Activated CD8-positive, alpha-beta memory T cell treated with anti-CD3 and anti-CD28 coated beads for 1 hour (primary cell): ENCODE data around the gene TBC1D14.
"Not testable (repeated sequence)": the region's sequence is repeated elsewhere in the genome, so short reads cannot be mapped to it uniquely, and the experiment has no call there.

ENCODE experiments used
- DNase-seq, 2 donors: peaks; one replicate each; pipeline ENCODE4 v3.0.0-alpha.2; 2020; ENCODE audit warnings: low read depth in 1 of 2; ENCODE audit errors: extremely low read depth in 1 of 2

Gene TBC1D14

DNA sequence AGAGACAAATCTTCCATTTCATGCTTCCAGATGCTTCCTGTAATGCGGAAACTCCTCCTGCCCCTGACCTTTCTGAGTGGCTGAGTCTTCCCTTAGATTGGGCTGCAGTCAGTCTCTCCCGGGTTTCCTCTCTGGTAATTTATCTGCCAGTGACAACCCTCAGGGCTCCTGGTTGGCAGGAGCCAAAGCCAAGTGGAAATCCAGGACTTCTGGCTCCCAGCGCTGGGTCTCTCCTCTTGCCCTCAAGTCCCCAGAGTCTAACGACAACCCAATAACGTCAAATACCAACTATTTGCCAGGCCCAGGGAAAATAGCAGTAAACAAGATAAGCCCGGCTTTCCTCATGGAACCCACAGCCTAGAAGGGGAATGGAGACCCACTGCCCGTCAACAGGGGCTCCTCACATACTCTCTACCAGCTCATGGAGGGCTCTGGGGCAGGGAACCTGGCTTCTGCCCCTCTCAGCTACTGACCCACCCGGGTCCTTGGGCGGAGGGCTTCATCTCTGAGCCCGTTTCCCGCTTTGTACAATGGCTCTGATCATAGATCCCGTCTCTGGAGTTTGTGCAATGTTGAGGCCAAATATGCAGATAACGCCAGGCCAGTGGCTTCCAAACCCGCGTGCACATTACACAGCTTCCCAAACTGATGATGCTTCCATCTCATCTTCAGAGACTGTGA lies 1.1 kb upstream of the TBC1D14 start:
- no peak for DNase-seq

DNA sequence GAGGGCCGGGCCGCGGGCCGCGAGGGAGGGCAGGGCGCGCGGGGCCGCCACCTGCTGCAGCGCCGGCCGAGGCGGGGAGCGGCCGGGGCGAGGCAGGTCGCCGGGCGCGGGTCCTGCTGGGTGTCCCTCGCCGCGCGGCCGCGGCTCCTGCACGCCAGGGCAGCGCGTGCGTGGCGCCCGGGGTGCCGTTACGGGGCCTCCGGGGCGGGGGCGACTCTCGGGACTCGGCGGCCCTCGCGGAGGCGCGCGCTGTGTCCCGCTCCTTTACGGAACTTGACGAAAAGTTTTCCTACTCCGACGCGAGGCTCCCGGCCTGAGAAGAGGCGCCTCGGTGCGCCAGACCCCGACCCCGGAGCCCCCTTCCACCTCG lies 329 bp downstream of the TBC1D14 start:
- no peak for DNase-seq

DNA sequence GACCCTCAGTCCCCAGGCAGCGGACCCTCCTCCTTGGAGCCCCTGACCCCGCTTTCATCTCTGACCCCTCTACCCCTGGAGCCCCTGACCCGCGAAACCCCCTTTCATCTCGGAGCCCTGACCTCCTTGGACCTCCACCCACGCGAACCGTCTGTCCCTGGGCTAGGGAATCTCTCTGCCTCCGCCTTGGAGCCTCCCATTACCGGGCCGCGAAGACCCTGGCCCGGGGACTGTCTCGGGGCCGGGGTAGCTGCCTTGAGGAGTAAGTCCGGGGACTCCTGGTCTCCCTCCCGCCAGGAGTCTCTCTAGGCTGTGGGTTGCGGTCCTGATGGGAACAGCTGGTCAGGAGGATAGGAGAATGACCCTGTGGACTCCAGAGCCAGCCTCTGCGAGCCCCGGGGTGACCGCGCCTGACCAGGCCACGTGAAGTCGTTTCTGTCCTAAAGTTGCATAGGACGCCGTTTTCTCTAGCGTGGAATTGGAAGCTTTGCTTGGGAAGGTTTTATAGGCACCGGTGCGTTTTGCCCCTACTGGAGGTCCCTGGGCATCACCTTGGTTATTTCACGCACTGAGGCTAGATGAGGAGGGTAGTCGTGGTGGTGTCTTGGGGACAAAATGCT lies 824 bp downstream of the TBC1D14 start:
- DNase-seq: no peak

DNA sequence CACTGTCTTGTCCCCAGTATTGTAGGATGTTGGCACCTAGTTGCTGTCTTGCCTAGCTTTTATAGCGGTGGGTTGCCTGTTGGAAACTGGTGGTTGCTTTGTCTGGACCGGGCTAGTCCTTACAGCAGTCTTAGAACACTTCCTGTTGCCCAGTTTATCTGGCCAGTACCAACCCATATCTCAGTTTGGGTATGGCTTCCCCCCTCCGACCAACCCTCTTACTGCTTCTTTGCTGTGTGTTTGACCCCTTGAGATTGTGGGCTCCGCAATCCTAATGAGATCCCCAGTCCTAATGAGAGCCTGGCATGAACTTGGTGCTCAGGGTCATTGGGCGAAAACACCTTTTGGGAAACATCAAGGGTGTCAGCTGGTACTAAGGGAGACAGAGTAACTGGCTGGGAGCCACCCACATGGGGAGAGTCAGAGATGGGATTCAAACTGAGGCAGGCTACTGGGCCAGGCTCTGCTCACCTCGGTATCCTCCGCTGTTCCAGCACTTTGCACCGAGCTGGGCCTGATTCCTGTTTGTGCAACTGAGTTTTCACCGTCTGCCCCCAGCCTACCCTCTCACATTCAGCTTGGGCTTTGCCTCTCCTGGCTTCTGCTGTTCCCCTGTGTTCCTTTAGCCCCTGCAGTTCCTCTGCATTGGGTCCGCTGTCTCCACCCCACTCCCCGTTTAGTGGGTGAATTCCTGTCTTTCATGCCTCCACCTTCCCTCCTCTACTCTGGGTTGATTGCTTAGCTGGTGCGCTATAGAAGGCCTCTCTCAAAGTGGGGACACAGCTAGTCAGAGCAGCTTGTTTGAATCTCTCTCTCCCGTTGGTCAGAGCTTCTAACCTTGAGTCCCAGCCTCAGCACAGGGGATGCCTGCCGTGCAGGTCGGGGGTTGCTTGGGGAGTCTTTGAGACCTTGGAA lies 1.6 kb downstream of the TBC1D14 start:
- DNase-seq: no peak

DNA sequence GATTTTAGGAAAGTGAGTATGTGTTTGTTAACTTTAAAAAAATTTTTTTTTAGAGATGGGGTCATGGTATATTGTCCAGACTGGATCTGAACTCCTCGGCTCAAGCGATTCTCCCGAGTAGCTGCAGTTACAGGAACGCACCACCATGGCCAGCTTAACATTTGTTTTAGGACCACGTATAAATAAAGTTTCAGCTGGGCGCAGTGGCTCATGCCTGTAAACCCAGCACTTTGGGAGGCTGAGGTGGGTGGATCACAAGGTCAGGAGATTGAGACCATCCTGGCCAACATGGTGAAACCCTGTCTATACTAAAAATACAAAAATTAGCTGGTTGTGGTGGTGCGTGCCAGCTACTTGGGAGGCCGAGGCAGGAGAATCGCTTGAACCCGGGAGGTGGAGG lies 2.3 kb downstream of the TBC1D14 start:
- not testable (repeated sequence) for DNase-seq

DNA sequence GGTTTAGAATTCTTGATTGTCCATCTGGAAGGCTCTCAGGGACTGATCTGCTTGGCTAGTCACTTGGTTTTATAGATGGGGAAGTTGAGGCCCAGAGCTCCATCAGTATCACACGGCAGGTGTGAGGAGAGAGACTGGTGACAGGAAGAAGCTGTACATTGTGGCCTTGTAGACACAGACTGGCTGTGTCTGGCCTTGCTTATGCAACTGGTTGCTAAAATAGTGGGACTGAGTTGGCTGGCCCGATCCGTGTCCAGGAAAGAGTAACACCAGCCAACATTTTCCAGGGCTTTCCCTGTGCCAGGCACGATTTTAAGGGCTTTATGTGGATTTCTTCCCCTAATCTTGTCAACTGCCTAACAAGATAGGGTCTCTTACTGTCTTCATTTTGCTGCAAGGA lies 2.8 kb downstream of the TBC1D14 start:
- no peak for DNase-seq

DNA sequence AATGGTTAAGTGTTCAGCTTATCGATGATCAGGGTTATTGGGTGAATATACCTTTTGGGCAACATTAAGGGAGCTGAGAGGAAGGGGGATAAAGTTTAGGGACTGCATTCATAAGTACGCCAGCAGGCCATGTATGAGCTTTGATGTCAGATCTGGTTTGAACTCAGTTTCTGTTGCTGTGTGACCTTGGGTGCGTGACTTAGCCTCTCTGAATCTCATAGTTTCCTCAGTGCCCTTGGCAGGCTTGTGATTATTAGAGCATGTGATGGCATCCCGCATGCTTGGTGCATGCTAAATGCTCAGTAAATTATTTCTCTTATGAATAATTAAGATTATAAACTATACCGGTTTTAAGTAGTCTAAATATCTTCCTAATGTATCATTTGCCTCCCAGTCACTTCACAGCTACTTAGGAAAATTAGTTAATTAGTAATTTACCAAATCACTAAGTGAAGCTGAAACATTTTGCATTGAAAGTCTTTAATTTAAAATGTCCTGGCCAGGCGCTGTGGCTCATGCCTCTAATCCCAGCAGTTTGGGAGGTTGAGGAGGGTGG lies 3.8 kb downstream of the TBC1D14 start:
- DNase-seq: no peak

DNA sequence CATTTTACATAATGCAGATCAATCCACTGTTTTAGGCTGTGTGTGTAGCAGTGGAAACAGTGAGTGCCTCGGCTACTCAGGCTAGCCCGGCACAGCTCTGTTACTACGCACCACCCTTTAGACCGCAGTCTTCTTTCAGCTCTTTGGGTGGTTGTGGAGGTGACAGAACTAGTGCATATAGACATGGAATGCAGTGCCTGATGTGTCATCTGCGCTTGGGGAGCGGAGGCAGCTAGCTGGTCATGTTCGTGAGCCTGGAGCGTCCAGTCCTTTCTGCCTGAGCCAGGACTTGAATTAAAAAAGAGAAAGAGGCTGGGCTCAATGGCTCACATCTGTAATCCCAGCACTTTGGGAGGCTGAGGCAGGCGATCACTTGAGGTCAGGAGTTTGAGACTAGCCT lies 4.8 kb downstream of the TBC1D14 start:
- no peak for DNase-seq

DNA sequence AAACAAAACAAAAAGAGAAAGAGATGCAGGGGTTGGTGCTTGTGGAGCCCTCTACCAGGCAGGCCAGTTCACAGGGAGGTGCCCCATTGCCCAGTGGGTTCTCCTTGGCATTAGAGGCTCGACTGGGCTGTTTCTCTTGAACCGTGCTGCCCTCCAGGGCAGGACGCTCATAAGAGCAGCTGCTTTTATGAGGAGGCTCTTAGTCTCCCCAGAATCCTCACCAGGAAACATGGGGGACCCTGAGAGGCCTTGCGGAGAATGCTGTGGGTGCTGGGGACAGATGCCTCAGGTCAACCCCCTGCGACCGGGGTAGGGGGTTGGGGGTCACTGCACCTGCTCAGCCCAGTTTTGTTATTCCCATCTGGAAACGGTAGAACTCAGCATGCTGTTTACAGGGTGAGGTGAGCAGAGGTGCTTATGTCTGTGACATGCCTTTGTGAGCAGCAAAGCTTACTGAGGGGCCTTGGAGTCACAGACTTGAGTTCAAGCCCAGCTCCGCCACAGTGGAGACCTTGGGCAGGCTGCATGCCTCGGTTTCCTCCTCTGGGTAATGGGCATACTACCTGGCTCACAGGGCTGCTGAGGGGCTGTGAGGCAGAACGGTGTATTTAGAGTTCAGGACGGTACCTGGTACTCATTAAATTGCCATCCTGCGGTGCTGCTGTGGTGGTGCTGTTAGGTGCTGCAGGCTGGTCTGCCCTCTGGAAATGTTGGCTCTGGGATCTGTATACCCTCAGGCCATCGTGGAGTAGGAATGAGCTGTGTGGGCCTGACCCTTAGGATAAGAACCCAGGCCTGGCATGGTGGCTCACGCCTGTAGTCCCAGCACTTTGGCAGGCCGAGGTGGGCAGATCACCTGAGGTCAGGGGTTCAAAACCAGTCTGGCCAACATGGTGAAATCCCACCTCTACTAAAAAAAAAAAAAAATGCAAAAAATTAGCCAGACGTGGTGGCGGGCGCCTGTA lies 5.7 kb downstream of the TBC1D14 start:
- DNase-seq: no peak

DNA sequence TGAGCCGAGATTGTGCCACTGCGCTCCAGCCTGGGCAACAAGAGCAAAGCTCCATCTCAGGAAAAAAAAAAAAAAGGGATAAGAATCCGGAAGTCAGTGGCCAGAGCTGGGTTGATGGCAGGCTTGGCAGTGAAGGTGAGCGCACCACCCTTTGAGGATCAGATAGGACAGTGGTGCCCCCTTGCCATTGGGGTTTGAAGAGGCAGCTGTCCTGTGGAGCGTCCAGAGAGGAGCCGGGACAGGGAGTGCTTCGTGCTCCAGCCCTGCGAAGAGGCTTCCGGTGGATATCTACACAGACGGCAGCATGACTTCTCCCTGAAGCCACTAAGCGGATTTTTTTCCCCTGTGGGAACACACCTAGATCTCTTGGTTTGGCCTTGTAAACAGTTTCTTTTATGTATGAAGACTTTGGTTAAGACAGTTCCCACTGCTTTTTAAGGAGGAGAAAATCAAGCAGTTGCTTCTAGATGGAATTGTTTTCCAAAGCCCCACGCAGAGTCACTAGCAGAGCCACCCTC lies 6.5 kb downstream of the TBC1D14 start:
- no peak for DNase-seq

DNA sequence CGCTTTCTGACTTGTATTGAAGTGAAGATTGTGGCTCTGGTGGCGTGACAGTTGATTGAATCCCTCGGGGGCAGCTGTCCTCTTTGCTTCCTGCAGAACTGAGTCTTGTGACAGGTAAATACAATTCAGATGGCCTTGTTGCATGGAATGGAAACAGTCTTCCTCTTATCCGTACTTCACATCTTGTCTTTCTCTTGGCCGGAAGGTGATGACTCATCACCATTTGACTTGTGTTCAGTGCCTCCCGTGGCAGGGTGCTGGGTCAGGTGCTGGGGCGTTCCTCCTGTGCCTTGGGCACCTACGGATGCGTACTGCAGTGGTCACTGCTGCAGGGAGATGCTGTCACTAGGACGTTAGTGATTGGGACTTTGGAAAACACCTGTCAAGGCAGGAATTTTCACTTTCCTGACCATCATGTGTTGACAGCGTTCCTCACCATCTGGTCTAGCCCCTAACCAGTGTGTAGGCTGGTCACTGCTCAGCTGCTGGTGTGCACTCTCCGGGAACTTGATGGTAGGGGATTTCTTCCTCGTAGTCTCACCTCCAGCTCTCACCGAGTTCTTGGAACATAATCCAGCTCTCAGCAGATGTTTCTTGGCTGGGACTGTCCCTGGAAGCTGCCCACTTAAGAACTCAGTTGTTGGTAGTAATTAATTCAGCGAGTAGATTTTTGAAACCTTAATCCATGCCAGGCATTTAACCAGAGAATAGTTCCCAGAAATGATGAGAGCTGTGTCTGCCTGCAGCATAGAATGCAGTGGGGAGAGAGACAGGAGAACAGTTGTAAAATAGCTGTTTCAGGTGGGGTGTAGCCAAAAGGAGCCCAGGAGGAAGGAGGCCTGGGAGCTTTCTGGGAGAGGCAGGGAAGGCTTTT lies 7.2 kb downstream of the TBC1D14 start:
- peak in 1 of 2 donors; percentile 34 for DNase-seq

DNA sequence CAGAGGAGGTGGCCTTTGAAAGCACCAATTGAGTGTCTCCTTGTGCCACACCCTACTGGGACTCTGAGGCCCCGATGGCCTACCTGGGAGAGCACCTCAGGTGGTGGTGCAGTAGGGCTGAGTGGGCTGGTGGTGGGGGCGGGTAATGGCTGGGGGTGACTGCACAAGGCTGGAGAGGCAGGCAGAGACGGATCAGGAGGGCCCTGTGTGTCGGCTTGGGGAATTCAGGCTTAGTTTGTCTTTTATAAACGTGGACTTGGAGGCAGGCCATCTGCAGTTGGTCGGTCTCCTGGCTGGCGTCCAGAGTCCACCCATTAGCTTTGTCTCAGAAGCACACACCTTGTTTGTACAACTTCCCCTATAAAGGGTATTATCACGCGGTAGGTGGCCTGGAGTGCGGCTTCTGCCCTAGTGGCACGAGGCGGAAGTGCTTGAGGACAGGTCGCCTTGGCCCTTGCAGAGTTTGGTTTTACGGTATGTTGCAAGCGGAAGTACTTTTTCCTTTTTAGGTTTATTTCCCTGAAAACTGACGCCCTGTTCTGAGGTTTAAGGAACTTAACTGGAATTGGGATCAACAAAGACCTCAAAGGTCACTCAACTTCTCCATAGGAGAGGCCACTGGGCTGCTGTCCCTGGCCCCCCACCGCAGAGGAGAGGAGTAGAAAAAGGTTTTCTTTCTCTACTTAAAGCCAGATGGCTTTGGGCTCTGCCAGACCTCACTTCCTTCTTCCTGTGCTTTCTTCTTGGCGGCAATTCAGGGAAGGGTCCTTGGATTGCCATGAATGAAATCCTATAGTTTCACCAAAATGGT lies 8.0 kb downstream of the TBC1D14 start:
- peak in 1 of 2 donors; percentile 21 for DNase-seq

DNA sequence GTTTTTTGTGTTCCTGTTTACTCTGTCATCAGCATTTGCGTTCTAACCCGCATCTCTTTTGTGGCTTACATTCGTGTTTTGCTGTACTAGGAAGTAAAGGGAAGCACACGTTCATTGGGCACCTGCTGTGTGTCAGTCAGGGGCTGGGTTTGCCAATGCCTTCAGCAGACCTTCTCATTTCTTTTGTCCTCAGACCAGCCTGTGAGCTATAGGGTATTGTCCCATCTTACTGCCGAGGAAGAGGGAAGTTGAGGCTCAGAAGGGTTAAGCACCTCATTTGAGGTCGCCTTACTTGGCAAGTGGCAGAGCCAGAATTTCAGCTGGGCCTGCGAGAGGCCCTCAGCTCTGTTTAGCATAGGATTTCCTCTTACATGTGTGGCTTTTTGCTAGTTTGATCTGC lies 8.7 kb downstream of the TBC1D14 start:
- DNase-seq: no peak

DNA sequence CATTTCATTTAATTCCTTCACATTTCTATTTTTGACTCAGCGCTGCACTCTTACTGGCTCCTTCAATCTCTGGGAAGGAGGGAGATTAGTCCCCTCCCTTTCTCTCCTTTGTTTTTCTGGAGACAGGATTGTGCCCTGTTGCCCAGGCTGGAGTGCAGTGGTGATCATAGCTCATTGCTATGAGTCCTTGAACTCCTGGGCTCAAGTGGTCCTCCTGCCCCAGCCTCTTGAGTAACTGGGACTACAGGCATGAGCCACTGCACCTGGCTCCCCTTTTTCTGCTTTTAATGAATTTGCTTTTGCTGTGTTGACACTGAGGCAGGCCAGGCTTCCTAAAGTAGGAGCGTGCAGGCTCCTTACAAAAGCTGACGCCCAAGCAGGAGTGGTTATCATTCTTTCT lies 10.5 kb downstream of the TBC1D14 start:
- DNase-seq: no peak

DNA sequence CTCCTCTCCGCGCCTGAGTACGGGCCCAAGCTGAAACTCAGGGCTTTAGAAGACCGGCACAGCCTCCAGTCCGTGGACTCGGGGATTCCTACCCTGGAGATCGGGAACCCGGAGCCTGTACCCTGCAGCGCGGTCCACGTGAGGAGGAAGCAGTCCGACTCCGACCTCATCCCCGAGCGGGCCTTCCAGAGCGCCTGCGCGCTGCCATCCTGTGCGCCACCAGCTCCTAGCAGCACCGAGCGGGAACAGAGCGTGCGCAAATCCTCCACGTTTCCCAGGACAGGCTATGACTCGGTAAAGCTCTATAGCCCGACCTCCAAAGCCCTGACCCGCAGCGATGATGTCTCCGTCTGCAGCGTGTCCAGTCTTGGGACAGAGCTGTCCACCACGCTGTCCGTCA lies 13.9 kb downstream of the TBC1D14 start:
- no peak for DNase-seq

DNA sequence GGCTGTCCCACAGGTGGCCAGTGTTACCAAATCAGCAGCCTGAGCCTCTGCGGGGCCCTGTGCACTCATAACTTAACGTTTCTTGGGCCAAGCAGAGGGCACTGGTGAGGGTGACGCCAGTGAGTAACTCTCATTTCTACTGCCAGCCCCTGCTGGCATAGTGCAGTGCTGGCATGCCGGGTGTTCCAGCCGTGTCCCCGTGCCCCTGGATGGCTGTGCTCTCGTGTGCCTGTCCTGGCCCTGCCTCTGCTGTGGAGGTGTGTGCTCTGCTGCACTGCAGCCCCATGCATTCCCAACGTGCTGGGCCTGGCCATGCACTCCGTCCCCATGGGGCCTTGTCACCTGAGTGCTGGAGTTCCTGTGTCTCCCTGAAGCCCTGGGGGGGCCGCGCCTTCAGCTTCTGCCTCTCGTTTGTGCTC lies 14.7 kb downstream of the TBC1D14 start:
- no peak for DNase-seq

DNA sequence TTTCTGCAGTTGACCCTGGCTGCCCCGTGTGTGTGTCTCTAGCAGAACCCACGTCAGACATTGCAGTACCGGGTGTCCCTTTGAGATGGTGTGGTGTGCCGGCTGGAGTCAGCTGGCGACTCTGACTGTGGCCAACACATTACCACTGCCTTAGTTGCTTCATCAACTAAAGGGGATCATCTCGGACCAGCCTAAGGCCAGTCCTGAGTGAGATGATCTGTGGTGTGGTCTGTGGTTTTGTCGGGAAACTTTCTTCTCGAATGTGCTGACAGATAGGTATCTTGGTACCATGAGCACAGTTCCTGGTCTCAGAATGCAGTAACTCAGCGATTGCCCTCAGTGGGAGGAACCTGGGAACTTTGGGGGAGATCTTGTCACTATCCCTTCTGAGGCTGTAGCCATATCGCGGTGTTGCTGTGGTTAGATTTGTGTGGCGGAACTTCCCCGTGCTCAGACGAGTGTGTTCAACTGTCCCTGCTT lies 15.8 kb downstream of the TBC1D14 start:
- no peak for DNase-seq

DNA sequence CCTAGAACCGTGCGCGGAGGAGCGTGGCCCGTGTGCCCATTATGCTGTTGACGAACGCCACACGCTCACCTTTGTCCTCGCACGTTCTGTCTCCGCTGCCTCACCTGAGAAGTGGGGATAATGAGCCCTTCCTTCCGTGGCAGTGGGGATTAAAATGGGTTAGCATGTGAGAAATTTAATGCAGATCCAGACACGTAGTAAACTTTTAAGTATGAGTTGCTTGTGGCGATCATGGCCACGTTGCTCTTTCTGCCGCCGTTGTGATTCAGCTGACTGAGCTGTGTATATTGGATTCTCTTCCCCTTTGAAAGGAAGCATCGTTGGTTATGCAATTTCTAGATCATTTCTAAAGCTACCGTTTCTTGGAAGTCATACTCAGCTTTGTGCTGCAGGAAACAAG lies 16.5 kb downstream of the TBC1D14 start:
- DNase-seq: no peak
